ENCODE measurements around the gene TNFRSF25.

Gene TNFRSF25

DNA sequence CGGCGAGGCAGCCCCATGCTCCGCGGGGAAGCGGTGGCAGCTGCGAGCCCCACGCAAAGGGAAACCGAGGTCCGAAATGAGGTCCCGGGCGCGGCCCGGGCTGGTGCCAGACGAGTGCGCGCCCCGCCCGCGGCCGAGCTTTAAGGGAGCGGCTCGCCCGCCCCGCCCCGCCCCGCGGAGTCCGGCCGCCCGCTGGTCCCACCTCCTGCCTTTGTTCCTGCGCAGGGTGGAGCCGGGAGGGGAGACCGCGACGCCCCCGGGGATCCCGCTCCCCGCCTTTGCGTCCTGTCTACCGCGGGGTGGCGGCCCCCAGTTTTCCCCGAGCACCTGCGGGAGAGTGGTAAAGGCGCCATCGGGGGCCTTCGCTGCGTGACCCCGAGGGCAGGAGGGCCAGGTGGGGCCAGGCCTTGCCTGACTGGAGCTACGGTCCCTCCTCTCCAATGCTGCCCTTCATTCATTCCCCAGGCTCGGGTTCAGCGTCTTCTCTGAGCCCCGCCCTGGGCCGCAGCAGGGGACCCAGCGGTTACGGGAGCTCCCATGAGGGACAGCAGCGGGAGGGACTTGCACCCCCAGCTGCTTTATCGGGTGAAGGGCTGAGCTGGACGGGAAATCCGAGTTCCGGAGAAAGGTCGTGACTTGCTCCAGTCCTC lies 46.0 kb downstream of the TNFRSF25 start, which contains the start of gene HES2:
TSS of gene HES2 (minus strand) at position 116 of the 650 bp plus-strand sequence. CDS start at position 17, 99 bp downstream.
- in situ Hi-C loops (cut with MboI; ENCODE audit: low sequenced_read_pairs) = no loop called here

GRCh38 chr1:6419397-6419803 lies 46.6 kb downstream of the TNFRSF25 start:
- in situ Hi-C loops (cut with MboI; ENCODE audit: low sequenced_read_pairs) = no loop called here

GRCh38 chr1:6418668-6419396 lies 47.1 kb downstream of the TNFRSF25 start:
- in situ Hi-C loops (cut with MboI; ENCODE audit: low sequenced_read_pairs) = no loop called here

- in situ Hi-C loops (cut with MboI; ENCODE audit: low sequenced_read_pairs) = no loop called here
Observed at GRCh38 chr1:6417961-6418667, 47.9 kb downstream of the TNFRSF25 start.

GRCh38 chr1:6416906-6417305 lies 49.1 kb downstream of the TNFRSF25 start:
- in situ Hi-C loops (cut with MboI; ENCODE audit: low sequenced_read_pairs) = no loop called here

DNA sequence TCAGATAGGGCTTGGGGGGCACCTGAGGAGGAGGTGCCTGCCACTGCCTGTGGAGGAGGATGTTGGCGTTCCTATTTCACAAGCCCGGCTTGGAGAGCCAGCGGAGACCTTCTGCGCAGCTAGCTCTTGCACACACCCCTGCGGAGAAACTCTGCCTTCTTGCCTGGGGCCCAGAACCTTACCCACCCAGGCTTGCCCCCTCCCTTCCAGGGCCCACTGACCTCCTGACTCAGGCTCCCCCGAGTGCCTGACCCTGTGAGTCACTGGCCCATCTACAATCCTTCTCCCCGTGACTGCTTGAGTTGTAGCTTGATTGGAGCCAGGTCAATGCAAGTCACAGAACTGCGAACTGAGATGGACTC lies 49.7 kb downstream of the TNFRSF25 start:
- in situ Hi-C loops (cut with MboI; ENCODE audit: low sequenced_read_pairs) = no loop called here

DNA sequence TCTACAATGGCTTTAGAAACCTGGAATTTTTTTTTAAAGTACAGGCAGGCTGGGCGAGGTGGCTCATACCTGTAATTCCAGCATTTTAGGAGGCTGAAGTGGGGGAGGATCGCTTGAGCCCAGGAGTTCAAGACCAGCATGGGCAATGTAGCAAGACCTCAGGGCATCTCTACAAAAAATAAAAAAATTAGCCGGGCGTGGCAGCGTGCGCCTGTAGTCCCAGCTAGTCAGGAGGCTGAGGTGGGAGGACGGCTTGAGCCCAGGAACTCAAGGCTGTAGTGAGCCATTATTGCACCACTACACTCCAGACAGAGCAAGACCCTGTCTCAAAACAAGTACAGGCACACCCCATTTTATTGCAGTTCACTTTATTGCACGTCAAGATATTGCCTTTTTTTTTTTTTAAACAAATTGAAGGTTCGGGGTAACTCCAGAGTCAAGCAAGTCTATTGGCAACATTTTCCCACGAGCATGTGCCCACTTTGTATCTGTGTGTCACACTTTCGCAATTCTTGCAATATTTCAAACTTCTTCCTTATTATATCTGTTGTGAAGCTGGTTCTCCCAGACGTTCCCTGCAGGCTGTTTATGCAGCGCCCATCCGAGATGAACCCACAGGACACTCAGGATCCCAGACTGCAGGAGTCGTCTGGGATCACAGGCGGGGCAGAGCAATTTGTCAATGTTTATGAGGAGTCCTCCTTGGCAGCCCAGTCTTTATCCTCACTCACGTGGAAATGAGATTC lies 50.9 kb downstream of the TNFRSF25 start:
- in situ Hi-C loops (cut with MboI; ENCODE audit: low sequenced_read_pairs) = no loop called here

GRCh38 chr1:6414443-6414844 lies 51.5 kb downstream of the TNFRSF25 start:
- in situ Hi-C loops (cut with MboI; ENCODE audit: low sequenced_read_pairs) = no loop called here

DNA sequence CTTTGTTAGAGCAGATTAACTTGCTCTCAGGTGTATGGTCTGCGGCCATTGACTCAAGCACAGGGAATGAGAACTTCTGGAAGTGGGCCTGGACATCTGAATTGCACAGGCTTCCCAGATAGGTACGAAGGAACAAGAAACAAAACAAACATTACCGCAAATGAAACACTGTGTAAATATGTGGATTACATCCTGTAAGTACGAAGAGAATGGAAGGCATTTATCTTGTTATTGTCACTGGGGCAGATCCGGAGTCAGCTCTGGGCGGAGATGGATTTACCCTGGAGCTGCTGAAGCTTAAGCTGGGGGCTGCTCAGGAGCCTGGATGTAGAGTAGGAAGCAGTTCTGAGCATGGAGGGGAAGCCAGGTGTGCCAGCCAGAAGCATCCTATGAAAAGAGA lies 53.1 kb downstream of the TNFRSF25 start:
- in situ Hi-C loops (cut with MboI; ENCODE audit: low sequenced_read_pairs) = no loop called here

Data from HL-60/S4 treated with retinoic acid at 250 ng/mL for 4 days and 3 days (cell line).